GM03348 (cell line): ENCODE results near the gene PLEKHG4.
A peak's percentile ranks its signal among the peaks of the same experiment; 100 is the strongest.

Source experiments
- DNase-seq: peaks from one replicate; pipeline ENCODE4 v3.0.0; 2012; ENCODE audit warnings: low spot score

Gene PLEKHG4

DNA sequence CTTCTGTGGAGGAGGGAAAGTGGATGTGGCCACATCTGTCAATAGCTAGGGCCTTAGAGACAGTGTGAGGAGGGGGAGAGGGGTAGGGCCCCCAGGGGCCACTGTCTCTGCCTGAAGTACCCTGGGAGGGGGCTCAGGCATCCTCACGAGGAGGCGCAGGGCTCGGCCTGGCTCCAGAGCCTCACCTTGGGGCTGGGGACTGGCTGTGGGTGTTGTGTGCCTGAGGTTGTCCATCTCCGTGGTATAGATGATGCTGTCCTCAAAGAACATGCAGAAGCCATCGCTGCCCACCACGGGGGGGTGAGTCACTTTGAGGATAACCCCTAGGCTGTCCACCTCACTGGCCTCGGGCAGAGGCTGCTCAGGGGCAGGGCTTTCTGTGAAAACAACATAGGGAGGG, 12.1 kb downstream of the PLEKHG4 start:
- no peak for DNase-seq

DNA sequence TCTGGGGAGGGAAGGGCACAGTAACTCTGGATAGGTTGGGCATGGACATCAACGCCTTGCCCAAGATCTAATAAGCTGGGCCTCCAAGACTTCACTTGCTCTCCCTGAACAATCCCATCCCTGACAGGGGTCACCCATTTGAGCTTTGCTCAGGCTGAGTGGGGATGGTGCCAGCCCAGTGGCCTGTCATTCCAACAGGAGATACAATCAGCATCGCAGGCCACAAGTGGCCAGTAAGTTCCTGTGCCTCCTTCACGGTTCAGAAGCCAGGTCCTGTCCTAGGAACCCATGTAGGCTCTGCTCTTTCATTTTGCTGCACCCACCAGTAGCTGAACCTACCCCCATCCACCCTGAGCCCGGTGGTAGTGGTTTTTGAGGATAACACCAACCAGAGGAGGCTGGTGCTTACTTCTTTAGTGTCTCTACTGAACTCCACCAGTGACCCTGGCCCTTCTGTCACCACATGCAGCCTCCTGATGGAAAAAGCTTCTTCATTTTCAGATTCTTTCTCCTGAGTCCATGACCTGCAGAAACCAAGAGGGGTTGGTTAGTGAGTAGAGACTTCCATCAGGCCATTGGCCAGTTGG, 14.9 kb downstream of the PLEKHG4 start:
- DNase-seq, result no peak

DNA sequence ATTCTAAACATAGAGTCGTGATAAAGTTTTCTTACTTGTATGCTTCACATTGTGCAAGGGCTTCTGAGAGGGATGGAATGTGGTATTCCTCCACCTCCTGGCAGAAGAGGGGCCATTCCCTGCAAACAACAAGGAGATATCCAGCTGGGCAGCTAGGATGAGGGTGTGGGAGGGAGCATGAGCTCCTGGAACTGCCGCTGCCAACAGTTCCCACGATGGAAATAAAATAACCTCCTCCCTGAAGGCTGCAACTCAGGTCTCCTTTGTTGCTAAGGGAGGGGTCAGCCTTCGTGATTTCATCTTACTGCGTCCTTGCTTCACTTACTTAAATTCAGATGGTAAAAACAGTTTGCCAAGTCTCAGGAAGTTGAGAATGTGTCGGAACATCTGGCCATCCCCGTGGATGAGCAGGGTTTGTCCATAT, 15.6 kb downstream of the PLEKHG4 start:
- peak; percentile 76 for DNase-seq

DNA sequence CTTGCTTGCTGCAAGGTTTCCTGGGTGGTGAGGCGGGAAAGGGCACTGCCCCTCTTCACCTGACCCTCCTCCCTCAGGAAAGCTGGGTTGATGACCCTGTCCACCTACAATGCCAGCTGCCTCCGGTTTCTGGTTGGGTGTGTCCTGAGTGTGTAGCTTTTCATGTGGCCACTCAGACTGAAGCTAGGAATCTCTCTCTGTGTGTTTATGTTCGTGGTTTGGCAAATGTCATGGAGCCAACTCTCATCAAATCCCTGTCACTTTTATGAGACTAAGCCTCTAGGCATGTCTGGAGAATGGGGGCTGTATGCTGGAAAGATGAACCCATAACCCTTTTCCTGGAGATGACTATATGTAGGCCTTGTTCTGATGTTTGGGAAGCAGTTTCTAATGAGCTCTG, 17.1 kb downstream of the PLEKHG4 start:
- peak; percentile 62 for DNase-seq

DNA sequence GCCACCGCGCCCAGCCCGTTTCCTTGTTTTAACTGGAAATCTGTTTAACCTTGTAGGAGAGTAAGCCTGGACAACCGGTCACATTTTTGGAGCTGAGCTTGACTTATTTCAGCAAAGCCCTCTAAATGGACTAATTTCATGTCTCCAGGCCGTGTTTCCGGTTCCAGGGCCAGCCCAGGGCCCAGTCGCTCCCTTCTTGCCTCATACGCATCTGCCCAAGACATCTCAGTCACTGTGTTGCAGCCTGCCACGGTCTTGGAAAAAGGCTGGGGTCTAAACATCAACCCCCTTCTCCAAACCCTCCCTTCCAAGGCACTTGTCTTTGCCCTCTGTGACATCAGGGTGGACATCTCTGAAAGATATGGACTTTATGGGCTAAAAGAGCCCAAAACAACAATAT, 18.9 kb downstream of the PLEKHG4 start:
- DNase-seq, result no peak

DNA sequence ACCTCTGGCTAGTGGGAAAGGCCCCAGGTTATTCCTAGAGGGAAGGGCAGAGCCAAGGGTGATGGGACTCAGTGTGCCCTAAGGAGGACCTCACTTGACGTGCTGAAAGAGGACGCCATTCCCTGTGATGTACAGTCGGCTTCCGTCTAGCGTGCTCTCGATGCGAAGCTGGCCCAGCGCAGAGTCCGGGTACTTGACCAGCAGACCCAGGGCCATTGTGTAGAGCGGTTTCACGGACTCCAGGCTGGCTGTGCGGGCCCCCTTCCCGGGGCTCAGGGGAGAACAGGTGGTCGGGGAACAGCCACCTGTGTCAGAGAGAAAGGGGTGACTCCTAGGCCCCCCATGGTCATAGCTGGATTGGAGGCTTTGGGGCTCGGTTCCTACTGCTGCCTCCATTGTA, 19.9 kb downstream of the PLEKHG4 start:
- no peak for DNase-seq

DNA sequence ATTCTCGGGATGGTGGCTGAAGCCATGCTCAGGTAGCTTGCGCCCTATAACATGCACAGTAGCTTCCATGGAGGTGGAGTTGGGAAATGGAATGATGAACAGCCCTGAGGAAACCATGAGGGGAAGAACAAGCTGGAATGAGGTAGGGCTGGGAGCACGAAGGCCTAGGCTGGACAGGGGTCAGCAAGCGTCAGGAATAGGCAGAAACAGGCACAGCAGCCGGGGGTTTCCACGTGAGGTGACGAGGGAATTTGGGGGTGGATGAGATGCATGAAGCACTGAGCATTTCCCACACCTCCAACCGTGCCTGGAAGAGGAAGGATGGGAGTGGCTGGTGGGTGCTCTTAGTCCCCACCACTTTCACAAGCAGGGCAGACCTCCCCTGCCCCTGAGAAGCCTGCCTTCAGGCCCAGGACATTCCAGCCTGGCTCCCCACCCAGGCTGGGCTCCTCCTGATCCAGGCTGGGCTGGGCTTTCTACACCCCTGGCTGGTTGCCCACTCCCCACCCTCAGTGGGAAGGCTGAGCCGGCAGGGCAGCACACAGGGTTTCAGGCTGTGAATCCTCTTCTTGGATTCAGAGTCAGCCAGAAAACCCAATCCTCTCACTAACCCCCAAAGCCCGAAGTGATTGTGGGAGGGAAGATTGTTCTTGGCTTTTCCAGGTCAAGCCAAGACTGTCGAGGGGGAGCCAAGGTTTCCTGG, 21.9 kb downstream of the PLEKHG4 start:
- DNase-seq, result peak; percentile 34

DNA sequence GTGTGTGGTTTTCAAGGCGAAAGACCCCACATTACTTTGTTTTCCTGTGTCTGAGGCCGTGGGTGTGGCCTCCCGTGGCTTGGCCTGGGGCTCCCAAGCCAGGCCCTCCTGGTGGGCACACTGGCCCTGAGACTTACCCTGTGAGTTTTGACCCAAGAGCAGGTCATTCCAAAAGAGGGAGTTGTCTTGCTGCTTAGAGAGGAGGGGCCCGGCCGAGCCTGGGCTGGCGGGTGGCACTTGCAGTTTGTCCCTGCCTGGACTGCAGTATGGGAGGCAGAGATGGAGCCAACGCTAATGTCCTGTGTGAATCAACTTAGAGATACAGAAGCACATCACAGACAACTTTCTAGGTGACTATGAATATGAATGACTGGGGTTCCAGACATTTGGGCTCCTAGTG, 22.7 kb downstream of the PLEKHG4 start:
- DNase-seq, result no peak

DNA sequence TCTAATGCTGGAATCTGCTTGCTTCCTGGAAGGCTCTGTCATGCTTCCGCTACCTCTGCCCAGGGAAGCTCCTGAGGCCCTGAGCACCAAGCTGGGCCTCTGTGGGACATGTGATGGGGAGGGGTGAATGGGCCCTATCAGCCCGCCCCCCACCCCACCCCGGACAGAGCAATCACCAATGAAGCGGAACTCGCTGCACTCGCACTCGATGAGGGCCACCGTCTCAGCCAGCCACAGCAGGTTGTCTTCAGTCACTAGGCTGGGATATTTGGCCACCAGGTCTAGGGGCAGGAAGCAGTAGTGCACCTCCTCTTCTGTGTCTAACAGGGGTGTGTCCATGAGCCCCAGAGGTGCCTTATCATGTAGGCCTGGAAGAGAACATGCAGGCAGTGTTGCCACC, 23.6 kb downstream of the PLEKHG4 start:
- no peak for DNase-seq

DNA sequence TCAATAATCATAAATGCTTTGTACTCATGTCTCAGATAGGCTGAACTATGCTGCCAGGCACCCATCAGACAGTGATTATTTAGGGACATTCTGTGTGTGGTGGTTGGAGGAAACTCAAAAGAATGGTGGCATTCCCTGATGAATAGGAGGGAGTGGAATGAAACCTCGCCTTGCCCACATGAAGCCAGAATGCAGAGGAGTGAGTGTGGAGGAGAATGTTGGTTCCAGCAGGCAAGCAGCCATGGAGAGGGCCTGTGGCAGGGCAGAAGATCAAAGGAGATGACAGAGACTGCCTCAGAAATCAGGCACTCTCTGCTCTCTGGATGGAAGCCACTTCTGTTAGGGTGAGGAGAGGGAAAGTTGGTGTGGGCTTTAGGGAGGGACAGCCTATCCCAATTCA, 24.7 kb downstream of the PLEKHG4 start:
- peak; percentile 61 for DNase-seq

DNA sequence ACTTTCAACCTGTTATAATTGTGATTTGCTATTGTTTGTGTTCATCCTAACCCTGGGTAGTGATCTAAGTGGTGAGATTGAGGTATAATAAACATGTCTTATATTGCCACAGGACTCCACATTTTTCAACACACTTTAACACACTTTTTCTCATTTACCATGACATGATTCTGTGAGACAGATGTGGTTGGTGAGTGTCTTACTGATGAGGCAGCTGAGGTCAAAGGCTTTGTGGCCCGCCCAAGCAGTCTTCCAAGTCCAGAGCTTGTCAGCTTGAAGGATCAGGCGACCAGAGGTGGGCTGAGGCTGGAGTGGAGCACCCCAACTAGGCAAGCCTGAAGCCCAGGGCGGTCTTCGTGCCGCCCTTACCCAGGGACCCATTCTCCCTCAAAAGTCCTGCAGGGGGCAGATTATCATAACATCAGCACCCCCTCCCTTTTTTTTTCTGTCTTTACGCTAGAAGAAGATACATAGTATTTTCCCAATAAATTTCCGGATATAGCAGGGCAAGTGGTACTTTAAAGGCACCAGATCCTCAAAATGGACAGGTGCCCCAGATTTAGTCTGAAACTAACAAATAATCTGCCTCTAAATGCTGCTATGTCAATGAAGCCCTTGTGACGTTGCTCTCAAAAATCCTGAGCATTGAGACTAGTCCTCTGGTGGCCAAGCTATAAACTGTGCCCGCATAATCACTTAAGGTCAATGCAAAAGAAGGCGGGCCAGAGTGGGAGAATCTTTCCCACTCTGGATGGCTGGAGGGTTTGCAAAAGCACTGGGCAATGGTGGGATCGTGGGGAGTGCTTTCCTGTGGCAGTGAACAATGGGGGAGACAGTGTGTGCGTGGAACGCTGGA, 26.1 kb downstream of the PLEKHG4 start:
- DNase-seq, result no peak

DNA sequence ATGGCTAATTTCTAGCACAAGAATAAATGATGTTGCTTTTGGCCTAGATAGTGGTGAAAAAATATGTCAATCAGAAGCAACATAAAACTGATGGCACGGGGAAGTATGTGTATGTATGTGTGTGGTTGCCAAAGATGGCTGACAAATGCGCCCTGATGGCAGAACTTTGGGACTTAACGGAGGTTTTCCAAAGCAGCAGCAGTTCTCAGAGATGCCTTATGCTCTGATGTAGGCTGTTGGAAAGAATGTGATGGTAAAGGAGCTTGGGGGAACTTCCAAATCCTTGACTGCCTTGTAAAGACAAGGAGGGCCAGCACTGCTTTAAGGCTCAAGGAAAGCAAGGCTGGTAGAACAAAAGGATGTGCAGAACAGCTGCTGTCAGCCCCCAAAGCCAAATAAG, 31.2 kb downstream of the PLEKHG4 start:
- DNase-seq, result no peak

DNA sequence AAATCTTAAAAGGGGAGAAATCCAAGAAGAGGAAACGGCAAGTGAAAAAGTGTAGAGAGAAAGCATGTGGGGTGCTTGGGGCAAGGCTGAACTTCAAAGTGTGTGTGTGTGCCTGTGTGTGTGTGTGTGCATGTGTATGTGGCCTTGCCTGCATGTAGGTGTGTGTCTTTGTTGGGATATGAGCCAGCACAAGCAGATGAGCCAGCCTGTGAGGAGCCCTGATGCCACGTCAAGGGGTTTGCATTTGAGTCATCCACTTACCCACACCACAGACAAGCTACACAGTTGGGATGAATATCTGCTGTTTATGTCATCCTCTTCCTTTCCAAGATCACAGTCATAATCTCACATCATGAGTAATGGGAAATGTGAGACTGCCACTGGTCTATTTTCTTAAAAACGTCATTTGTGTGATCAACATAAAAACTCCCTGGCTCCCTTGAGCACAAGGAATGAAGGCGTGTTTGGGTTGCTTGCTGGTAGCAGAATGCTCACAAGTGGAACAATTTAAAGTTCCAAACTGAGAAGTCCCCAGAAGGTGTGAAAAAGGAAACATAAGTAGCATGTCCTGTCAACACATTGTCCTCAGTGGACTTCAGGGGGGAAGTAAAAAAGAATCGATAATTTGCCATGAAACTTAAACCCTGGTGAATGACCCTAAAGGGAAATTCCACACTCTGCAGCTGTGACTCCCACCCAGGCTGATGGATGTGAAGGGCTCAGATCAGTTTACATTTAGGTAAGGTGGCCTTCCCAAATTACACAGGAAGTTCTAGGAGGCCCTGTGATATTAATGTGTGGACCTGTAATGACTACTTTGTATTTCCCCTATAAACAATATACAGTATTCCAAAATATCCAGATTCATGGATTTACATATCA, 32.5 kb downstream of the PLEKHG4 start:
- peak; percentile 93 for DNase-seq

DNA sequence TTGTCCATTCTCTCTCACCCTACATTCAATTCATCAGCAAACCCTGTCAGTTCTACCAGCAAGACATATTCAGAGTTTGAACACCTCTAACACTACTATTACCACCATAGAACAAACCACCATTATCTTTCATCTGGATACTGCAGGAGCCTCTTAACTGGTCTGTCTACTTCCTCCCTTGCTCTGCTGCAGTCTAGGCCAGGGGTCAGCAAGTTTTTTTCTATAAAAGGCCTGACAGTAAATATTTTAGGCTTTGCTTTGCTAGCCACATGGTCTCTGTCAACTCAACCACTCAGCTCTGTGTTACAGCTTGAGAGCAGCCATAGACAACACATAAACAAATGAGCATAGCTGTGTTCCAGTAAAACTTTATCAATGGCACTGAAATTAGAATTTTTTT, 33.4 kb downstream of the PLEKHG4 start:
- DNase-seq, result no peak

DNA sequence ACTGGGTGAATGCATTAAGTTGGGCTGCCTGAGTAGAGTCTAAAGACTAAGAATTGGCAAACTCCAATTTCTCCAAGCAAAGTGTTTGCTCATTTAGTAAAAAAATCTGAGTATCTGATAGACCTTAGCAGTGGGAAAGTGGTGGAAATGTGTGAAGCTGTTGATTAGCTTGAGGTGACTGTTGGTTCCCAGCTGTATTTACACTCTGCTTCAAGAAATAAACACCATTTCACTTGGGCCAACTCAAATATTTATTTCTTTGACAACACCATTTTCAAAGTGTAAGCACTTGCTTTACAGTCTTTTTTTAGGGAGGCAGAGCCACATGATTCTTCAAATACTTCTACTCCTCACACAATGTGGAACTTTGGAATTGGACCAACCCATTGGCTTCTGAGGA, 38.5 kb downstream of the PLEKHG4 start:
- no peak for DNase-seq

DNA sequence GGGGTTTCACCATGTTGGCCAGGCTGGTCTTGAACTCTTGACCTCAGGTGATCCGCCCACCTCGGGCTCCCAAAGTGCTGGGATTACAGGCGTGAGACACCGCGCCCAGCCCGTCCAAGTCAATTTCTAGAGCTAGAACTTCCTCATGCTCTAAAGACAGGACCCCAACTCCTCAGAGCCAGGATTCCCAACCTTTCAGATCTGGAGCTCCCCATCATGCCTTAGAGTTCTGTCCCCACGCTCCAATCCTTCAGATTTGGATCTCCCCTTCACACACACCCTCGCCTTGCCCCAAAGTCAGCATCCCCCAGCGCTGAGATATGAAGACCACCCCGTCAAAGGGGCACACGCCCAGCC, 46.8 kb downstream of the PLEKHG4 start:
- DNase-seq, result no peak

DNA sequence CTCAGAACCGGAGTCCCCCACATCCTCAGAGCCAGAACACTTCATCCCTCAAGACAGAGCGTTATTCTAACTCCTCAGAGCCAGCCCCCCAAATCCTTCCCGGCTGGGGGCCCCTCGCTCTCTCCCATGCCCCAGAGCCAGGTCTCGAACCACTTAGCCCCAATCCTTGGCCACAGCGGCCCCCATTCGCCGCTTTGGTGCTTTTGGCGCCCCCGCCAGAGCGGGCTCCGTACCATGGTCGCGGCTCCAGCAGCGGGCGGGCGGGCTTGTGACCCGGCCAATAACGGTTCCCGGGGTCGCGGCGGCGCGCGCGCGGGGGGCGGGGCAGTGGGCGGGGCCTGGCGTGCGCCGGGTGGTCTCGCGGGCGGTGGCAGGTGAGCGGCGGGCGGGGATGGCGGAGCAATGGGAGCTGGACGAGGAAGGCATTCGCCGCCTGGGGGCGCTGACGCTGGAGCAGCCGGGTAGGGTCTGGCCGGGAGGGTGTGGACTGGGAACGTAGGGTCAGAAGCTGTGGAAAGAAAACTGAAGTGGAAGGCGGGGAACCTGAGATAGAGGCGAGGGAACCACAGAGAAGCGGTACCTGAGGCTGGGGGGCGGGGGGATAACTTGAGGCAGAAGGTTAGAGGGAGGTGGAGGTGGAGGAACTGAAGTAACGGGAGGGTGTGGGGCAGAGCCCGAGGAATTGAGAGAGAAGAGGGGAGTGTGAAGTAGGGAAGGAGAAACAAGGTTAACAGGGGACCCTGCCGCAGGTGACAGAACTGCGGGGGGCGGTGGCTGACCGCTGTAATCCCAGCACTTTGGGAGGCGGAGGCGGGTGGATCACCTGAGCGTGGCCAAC, 47.4 kb downstream of the PLEKHG4 start, which contains the start of the genes KCTD19 and LRRC36:
TSS of gene KCTD19 (minus strand) at position 270 of the 838 bp plus-strand sequence. CDS start at position 236, 34 bp downstream.
TSS of gene LRRC36 (plus strand) at position 344 of the 838 bp plus-strand sequence. CDS start at position 392, 48 bp downstream.
- peak; percentile 62 for DNase-seq

DNA sequence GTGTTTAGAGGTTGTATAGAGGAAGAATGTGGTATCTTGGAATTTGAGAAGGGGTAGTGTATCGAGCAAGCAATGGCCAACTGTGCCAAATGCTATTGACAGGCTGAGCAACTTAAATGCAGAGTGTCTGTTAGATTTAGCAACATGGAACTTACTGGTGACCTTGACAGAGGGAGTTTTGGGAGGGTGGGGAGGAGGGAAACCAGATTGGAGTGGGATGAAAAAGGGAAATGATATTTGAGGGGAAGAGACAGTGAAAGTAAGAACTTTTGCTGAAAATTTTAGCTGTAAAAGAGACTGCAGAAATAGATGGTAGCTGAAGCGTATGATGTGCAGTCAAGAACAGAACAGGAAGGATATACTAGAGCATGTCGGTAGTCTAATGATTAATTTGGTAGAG, 48.4 kb downstream of the PLEKHG4 start:
- DNase-seq, result no peak

DNA sequence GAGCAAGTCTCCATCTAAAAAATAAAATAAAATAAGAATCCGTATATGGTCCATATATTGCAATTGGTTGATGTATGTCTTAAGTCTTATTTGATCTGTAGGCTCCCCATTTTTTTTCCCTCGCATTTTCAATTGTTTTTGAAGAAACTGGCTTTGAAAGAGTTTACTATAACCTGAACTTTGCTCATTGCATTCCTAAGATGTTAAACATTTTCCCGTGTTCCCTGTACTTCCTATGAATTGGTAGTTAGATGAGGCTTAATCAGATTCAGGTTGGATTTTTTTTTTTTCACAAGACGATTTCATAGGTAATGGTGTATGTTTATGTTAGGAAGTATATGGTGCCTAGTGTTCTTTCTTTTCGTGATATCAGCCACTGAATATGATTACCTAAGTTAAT, 50.6 kb downstream of the PLEKHG4 start:
- DNase-seq, result no peak

DNA sequence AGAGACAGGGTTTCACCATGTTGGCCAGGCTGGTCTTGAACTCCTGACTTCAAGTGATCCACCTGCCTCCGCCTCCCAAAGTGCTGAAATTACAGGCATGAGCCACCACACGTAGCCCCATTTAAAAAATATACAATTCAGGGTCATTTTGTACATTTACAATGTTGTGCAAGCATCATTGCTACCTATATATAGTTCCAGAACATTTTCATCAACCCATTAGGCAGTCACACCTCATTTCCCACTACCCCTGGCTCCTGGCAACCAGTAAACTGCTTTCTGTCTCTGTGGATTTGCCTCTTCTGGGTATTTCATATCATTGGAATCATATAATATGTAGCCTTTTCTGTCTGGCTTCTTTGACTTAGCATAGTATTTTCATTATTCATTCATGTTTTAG, 54.0 kb downstream of the PLEKHG4 start:
- no peak for DNase-seq

DNA sequence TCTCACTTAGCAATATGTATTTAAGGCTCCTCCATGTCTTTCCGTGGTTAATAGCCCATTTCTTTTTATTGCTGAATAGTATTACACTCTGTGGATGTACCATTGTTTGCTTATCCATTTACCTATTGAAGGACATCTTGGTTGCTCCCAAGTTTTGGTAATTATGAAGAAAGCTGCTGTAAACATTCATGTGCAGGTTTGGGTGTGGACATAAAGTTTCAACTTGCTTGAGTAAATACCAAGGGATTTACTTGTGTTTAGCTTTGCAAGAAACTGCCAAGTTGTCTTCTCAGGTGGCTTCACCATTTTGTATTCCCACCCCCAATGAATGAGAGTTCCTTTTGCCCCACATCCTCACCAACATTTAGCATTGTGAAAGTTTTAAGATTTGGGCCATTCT, 56.8 kb downstream of the PLEKHG4 start:
- no peak for DNase-seq
